Bronchial epithelial cell (primary cell): ENCODE results near the gene RPA1. TPM values are rescaled to one million over a fixed set of nuclear protein-coding genes. Genes with fewer than 3 reads are reported as not detected.

Experiments used
- DNase-seq: peaks from one replicate; pipeline ENCODE4 v3.0.0-alpha.2; 2010; ENCODE audit warnings: low read depth
- FAIRE-seq: peaks from 2 replicates; lab custom pipeline; 2011; peaks lifted over from hg19 to GRCh38; lab: Jason Lieb, UNC
- H3K27me3 ChIP-seq: 2 replicates; pipeline ENCODE4 v1.5.1; 2011; ENCODE audit warnings: low read length; ENCODE audit not compliant: control insufficient read depth, insufficient read depth
- H3K36me3 ChIP-seq: 2 replicates; pipeline ENCODE4 v1.5.1; 2011; ENCODE audit warnings: low read length; ENCODE audit not compliant: control insufficient read depth, insufficient read depth
- H3K4me3 ChIP-seq: 2 replicates; pipeline ENCODE4 v1.5.1; 2011; ENCODE audit warnings: mild to moderate bottlenecking, low read depth, low read length, control low read depth
- total RNA-seq: library from RNA; depleted of rRNA; stranded (reverse); fragments of >200 nt; gene quantifications from 2 replicates; pipeline ENCODE4 v1.2.1, GENCODE V29; 2014
- TF ChIP-seq, protein P1 (sequence below): IDR thresholded peaks from 2 replicates; pipeline ENCODE4 v1.5.1; 2011; ENCODE audit warnings: mild to moderate bottlenecking, moderate library complexity, low read length, control low read depth, inconsistent platforms; ENCODE audit not compliant: insufficient read depth, severe bottlenecking

The RPA1 gene
- total RNA-seq, 1 donor from 2014 or later, result 33.2 TPM

DNA sequence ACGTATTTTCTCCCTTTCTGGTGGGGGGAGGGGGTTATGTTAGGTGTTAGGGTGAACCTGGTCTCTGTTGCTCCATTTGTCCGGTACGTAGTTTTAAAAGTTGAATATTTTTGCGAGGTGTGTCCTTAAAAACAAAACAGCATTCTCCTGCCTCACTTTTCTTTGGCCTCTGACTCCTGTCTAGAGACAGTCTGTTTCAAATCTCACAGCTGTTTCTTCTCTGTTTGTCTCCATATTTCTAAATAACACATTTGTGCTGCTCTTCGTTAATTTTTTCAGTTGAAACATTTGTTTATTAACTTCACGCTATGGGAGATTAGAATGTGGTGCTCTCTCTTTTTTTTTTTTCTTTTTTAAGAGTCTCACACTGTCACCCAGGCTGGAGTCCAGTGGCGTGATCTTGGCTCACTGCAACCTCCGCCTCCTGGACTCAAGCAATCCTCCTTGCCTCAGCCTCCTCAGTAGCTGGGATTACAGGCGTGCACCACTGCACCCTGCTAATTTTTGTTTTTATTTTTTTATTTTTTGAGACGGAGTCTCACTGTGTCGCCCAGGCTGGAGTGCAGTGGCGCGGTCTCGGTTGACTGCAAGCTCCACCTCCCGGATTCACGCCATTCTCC is 31.7 kb downstream of the RPA1 start:
- Histone ChIP-seq H3K4me3 (no peak overlapping the region), H3K36me3 (peaks cover 1% of the 10 kb centered on the region), H3K27me3 (no peaks in the 10 kb centered on the region)
- DNase-seq, result no peak
- FAIRE-seq, result no peak
- TF ChIP-seq, protein P1, sequence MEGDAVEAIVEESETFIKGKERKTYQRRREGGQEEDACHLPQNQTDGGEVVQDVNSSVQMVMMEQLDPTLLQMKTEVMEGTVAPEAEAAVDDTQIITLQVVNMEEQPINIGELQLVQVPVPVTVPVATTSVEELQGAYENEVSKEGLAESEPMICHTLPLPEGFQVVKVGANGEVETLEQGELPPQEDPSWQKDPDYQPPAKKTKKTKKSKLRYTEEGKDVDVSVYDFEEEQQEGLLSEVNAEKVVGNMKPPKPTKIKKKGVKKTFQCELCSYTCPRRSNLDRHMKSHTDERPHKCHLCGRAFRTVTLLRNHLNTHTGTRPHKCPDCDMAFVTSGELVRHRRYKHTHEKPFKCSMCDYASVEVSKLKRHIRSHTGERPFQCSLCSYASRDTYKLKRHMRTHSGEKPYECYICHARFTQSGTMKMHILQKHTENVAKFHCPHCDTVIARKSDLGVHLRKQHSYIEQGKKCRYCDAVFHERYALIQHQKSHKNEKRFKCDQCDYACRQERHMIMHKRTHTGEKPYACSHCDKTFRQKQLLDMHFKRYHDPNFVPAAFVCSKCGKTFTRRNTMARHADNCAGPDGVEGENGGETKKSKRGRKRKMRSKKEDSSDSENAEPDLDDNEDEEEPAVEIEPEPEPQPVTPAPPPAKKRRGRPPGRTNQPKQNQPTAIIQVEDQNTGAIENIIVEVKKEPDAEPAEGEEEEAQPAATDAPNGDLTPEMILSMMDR, result no peak

DNA sequence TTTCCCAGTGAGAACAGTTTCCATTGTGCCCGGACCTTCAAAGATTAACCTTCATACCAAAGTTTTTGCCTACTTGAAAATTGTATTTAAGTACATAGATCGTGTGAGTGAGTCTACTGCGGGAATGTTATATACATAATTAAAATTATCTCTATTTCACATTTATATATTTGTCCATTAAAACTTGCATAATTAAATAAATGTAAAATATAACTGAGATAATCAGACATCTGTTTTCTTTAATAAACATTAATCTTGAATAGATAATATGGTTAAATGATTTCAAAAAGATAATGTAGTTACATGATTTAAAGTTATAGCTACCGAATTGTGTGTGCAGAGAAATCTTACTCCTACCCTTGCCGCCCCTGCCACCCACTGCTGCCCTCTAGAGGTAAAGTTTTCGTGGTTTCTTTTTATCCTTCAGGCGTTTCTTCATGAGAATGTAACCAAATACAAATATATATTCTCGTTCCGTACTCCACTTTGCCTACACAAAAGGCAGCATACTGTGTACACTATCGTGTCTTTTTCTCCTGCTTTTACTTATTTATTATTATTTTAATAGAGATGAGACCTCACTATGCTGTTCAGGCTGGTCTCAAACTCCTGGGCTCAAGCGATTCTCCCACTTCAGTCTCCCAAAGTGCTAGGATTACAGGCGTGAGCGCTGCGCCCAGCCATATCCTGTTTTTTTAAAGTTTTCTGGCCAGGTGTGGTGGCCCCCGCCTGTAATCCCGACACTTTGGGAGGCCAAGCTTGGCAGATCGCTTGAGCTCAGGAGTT is 35.6 kb downstream of the RPA1 start:
- Histone ChIP-seq H3K27me3 (no peaks in the 10 kb centered on the region), H3K36me3 (peaks cover 1% of the 10 kb centered on the region), H3K4me3 (no peak overlapping the region)
- TF ChIP-seq, protein P1, result peak; percentile 49
- FAIRE-seq (no peak), DNase-seq (peak; percentile 34)

DNA sequence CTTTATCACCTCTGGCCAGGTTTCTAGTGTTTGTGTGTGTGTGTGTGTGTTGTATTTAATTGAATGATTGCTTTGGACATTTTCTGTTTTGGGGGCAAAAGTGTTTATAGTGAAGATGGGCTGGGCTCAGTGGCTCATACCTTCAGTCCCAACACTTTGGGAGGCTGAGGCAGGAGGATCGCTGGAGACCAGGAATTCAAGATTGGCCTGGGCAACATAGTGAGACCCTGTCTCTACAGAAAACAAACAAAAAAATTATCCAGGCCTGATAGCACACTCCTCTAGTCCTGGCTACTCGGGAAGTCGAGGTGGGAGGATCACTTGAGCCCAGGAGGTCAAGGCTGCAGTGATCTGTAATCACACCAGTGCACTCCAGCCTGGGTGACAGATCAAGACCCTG is 37.5 kb downstream of the RPA1 start:
- H3K36me3 ChIP-seq, result peaks cover 4% of the 10 kb centered on the region
- no peak for FAIRE-seq
- H3K27me3 ChIP-seq, result no peaks in the 10 kb centered on the region
- no peak for DNase-seq
- TF ChIP-seq, protein P1, result no peak
- H3K4me3 ChIP-seq, result no peak overlapping the region

DNA sequence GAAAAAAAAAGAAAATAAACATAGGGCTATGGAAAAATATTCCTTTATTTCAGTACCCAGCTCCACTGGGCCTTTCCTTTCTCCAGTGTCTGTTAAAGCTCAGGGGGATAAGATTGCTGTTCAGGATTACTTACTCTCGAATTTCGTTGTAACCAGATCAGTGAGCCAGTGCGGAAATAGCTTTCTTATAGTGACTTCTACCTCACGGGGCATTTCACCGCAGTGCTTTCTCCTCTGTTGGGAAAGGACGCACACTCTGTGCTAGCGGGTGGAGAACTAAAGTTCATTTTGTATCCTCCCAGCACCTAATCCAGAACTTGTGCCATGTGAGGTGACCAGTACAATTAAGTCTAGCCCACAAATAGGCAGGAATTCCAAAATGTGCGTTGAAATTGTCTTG is 38.3 kb downstream of the RPA1 start:
- no peaks in the 10 kb centered on the region for H3K27me3 ChIP-seq
- TF ChIP-seq, protein P1, result no peak

DNA sequence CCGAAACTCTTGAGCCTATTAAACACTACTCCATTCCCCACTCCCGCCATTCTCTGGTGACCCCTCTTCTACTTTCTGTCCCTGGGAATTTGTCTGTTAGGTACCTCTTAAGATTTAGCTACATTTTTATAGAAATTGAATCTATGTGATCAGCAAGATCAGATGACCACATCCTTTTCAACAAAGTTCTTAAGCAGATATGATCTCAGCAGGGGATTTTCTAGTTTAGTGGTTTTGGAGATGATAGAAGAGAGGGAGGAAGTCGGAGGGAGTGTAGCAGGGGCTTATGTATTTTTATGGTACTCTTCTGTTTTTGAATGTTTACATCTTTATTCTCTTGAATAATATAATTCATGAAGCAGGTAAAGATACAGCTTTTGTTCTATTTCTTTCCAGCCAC is 40.8 kb downstream of the RPA1 start:
- DNase-seq, result no peak
- no peaks in the 10 kb centered on the region for H3K27me3 ChIP-seq
- H3K4me3 ChIP-seq, result no peak overlapping the region
- no peak for FAIRE-seq
- peaks cover 7% of the 10 kb centered on the region for H3K36me3 ChIP-seq
- TF ChIP-seq, protein P1, result no peak

More for the DNA sequence above, 38.3 kb downstream of the RPA1 start:
- Histone ChIP-seq H3K36me3 (peaks cover 4% of the 10 kb centered on the region), H3K4me3 (no peak overlapping the region)
- DNase-seq, result no peak
- FAIRE-seq, result no peak
